Germinal center (tissue), 1 donor: ENCODE measurements around the gene MCFD2.

Experiments used
- DNase-seq: peaks from one replicate; pipeline ENCODE4 v3.0.0; 2012; ENCODE audit warnings: mixed read lengths, low spot score

Gene MCFD2

DNA sequence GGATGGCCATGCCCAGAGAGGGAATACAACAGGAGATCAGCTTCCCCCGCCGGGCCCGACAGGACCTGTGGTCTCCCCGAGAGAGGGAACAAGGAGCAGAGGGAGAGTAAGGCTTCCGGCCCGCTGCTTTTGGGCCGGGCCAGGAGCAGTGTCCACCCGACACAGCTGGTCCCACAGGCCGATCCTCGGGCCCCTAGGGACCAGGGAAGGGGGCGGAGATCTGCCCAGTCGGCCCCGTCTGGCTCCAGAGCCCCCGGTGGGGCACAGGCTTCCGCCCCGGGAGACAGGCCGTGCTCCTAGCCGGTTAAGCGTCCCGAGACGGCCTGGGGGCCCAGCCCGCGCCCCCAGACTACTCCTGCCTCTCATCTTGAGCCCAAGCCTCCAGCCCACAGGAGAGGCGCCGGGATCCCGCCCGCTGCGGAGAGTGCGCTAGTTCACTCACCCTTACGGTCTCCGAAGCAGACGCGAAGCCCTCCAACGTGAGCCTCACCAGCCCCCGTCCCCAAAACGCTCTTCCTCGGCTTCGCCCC lies at the start of gene MCFD2:
Gene MCFD2, minus strand, starts transcription at position 526 of the 530 bp plus-strand sequence. CDS start 6,635 bp downstream, outside the sequence.
- peak; percentile 60 for DNase-seq

DNA sequence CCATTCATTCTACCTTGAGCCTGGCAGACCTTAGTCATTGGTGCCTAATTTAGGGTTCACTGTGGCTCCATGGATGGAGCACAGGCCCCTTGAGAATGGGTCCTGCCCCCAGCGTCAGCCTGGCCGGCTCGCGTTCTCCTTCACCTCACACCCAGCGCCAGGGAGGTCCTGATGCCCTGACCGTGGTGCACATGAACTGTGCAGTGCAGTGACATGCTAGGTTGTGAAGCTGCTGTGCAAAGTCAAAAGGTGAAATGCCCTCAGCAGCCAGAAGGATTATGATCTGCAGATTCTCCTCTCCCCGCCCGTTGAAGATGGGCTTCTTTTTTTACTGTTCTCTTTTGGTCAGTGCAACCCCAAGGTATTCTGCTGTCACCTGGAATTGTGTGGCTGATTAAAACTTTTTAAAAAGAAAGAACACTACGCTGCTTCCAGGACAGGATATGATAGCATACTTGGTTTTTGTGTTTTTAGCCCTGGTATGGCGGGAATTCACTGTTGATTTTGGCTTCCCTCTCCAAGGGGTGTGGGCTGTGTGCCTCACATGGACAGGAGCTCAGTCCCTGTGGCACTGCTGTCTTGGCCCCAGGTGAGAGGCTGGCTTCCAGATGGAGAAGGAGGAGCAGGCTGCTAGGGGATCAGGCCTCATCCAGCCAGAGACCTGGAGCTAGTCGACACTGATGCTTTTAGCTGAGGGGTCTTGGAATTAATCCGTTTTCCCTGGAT lies 49.4 kb upstream of the MCFD2 start:
- DNase-seq, result no peak

DNA sequence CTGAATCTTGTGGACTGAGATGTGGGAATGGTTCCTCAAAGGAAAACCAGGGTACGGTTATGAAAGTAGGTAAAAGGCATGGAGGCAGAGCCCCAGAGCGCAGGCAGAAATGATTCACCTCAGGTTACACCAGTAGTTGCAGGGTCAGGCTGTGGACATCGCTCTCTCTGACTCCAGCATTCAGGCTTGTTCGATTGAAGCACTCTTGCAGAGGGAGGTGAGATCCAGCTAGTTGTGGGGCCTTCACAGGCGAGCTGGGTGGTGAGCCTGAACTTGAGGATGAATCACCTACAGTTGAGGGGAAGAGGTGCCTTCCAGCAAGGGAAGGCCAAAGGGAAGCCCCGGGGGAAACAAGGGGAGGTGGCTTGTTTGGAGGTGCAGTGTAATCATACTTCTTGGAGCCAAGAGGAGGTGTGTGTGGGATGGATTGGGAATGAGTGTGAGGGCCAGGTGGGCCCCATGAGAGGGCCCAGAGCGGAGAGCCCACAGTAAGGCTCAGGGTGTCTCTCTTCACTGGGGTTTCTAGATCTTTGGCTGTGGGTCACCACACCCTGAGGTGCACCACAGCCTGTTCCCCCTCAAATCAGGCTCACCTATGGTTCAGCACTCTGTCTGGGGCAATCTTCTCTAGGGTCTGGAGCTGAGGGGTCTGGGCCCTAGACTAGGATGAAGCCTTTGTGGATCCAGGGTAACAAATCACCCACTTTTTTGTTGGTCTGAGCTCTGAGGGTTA lies 48.5 kb upstream of the MCFD2 start:
- no peak for DNase-seq

DNA sequence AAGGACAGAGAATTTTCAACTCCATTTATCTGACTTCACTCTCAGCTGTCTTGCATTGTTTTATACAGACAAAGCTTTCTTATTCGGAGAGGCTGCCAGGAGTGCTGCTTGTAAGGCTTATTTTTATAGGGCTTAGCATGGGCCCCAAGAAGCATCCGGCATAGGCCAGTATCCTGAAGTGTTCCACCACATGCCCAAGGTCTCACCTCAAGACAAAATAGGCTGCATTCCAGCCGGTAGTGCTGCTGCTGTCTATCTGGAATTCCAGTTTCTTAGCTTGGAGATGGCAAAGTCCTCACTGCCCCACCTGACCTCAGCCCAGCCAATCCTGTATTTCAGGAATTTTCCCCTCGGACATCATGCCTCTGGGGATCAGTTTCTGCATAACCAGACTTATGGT lies 47.6 kb upstream of the MCFD2 start:
- DNase-seq, result no peak

DNA sequence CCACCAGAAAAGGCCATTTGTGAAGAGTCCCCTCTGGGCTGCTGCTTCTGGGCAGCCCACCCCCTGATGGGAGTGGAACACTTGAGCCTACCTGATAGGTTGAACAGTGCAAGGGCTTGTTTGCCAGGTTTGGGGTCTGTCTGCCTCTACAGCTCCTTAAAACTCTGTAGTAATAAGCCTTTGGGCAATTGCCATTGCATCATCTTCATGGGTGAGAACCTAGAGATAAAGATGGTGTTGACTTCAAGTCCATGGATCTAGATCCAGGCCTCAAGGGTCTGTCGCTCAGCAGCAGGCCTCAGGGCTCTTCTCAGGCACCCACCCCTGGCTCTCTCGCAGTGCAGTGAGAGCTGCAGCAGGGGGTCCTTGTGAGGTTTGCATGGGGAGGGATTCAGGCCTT lies 47.1 kb upstream of the MCFD2 start:
- DNase-seq, result no peak

DNA sequence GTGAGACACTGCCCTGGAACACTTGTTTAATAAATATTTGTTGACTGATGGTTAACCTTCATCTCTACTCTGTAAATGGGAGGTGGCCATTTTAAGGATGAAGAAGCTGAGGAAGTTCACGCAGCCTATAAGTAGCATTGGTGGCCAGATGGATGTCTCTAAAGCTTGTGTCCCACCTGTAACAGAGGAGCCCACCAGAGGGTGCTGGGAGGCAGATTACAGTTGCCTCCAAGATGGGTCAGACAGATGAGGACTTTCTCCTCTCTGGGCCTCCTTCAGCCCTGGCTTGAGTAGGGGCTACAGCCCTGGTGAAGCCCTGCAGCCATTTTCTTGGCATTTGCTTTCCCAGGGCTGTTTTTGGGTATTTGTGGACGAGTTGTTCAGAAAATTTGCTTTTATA lies 45.0 kb upstream of the MCFD2 start:
- DNase-seq, result no peak

DNA sequence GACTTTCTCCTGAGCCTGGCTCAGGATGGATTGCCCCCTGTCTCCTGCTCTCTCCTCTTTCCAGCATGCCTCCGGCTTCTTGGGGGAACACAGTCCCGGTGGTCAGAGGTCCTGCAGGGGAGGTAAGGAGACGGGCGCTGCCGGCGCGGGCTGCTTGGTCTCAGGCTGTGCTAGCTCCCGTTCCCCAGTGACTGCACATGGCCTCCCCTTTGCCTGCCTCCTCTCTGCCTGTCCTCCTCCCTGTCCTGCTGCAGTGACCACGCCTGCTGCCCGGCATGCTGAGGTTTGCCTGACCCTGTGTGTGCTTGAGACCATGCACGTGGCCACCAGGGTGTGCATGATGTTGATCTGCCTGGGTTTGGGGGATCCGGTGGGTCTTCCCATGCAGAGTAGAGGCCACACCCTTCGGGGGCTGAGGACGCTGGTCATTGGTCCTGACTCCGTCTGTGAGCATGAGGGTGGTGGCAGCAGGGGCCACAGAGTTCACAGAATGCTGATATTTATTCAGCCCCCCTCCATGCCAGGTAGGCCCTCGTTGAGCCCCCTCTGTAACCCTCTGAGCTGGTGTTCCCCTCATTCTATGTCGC lies 42.9 kb upstream of the MCFD2 start:
- no peak for DNase-seq

DNA sequence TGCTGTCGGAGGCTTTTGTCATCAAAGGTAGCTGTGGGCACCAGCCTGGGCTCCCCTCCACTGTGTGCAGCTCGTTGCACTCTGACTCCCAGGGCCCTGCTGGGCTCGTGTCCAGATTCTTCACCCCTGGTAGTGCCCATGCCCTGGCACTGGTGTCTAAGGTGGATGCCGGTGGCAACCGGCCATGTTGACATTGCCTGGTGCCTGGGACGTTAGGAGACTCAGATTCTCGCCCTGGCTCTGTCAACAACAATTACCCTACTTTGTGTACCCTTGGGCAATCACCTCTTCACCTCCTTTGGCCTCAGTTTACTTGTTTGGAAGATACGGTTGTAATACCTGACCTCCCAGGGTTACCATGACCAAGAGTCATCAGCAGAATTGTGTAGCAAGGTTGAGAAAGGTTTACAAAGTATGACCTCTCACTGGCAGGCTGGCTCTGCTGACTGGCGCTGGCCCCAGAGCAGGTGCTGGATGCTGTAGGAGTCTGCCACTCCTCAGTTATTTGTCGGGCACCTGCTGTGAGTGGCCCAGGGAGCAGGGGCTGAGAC lies 41.5 kb upstream of the MCFD2 start:
- DNase-seq, result no peak

DNA sequence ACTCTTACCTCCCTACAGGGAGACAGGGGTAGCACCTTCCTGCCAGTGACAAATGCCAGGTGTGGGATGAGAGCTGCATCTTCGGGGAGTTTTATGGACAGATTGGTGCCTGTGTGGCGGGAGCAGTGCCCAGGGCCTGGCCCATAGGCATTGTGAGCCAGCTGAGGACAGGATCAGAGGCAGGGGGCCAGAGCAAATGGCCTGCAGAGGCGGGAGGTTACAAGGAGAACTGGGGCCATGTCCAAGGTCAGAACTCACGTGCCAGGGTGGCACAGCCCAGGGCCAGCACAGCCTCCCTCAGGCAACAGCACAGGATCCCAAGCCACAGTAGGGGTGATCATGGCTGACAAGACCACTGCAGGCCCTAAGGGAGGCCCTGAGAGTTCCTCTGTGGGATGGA lies 40.2 kb upstream of the MCFD2 start:
- DNase-seq, result no peak

DNA sequence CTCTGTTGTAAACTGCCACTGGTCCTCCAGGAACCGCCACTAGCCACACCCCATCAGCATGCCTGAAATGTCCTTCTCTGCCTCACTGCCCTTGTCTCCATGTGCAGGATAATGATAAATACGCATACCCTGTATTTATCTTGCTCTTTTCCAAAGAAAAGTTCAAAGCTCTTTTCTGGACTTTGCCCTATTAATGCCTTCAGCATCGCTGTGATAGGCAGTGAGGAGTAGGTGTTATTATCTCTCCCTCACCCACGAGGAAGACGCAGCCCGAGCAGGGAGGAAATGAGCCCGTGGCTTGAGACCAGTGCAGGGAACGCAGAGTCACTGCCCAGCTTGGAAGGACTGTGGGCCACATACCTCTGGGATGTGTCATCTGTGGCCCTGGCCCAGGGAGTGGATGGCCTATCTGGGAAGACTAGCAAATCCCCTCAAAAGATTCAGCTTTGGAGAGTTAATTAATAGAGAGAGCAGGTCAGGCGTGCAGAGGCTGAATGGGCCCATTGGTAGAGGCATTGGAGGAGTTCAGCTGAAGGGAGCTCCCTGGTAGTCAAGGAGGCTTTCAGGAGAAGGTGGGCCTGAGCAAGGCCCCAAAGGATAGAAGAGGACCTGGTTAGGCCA lies 39.5 kb upstream of the MCFD2 start:
- no peak for DNase-seq

DNA sequence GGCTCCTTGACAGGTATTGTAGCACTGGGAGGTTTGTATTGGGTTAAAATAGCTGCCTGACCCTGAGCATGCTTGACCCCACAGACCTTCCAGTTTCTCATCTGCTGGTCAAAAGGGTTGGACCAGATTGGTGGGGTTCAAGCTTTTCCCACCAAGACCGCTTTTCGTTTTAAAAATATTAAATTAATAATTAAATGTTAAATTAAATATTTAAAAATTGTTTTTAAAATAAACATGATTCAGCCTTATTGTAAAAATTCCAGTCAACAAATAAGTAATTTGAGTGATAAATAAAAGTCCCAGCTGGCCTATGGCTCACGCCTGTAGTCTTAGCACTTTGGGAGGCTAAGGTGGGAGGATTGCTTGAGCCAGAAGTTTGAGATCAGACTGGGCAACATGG lies 36.6 kb upstream of the MCFD2 start:
- DNase-seq, result no peak

DNA sequence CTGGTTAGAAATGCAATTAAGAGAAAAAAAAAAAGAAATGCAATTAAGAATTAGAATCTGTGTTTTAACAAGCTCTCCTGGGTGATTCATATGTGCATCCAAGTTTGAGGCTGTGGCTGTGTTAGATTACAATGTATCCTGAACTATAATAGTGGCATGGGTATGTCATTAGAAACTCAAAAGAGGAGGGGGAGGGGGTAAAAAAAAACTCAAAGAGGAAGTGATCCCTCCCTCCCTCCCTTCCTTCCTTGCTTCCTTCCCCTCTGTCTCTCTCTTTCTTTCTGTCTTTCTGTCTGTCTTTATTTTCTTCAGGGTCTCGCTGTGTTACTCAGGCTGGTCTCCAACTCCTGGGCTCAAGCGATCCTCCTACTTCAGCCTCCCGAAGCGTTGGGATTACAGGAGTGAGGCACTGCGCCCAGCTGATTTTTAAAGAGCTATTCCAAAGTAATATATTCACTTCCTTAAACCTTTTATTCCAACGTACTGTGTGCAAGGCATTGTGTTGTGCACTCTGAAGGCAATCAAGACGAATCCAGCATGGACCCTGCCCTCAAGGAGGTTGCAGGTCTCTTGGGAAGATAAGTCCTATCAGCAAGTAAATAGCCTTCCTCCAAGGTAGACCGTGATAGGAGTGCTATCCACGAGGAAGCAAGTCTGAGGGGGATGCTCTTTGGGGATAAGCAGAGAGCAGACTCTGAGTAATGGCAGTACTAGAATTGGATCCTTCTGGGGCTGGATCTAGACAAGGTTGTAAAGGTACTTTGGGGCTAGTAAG lies 35.9 kb upstream of the MCFD2 start:
- DNase-seq, result no peak

DNA sequence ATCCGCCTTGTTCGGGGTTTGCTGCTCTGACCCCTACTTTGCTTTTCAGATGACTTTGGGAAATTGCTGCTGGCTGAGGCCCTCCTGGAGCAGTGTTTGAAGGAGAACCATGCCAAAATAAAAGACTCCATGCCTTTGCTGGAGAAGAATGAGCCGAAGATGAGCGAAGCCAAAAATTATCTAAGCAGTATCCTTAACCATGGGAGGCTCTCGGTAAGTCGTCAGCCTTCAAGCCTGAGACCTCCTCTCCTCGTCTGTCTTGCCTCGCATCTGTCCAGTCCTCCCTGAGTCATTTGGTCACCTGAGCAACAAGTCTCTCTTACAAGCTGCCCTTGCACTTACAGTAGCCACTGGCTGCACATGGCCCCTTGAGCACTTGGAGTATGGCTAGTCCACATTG lies 34.7 kb upstream of the MCFD2 start:
- DNase-seq, result no peak

DNA sequence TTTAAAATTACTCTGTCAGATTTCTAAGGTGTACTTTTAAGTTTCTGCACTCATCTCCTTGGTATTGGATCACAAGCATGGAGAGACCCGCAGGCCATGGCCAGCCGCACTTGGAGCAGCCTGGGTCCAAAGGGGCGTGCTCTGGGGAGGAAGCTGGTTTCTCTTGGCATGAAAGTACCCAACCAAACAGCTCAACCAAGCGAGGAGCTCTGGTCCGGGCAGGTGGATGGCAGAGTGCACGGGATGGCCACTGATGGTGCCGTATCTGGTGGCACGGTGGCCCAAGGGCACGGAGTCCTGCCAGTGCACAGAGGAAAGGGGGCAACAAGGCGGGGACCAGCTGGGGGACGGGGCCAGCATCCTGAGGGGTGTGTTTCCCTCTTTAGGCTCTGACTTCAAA lies 32.2 kb upstream of the MCFD2 start:
- DNase-seq, result no peak

DNA sequence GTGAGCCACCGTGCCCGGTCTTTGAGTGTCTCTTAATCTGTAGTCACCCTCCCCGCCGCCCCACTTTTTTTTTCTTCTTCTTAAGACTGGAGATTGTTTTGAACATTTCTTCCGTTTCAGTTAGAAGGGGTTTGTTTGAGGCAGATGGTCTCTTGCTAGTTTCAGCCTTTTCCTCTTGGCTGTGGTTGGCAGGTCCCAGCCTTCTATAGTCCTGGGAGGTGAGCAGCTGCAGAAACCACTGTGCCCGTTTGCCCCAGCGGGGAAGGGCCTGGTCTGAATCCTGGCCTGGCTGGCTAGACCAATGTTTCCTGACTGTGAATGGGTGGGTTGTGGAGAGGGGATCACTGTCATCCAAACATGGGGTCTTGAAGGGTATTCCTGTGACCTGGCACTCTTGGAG lies 30.1 kb upstream of the MCFD2 start:
- no peak for DNase-seq

DNA sequence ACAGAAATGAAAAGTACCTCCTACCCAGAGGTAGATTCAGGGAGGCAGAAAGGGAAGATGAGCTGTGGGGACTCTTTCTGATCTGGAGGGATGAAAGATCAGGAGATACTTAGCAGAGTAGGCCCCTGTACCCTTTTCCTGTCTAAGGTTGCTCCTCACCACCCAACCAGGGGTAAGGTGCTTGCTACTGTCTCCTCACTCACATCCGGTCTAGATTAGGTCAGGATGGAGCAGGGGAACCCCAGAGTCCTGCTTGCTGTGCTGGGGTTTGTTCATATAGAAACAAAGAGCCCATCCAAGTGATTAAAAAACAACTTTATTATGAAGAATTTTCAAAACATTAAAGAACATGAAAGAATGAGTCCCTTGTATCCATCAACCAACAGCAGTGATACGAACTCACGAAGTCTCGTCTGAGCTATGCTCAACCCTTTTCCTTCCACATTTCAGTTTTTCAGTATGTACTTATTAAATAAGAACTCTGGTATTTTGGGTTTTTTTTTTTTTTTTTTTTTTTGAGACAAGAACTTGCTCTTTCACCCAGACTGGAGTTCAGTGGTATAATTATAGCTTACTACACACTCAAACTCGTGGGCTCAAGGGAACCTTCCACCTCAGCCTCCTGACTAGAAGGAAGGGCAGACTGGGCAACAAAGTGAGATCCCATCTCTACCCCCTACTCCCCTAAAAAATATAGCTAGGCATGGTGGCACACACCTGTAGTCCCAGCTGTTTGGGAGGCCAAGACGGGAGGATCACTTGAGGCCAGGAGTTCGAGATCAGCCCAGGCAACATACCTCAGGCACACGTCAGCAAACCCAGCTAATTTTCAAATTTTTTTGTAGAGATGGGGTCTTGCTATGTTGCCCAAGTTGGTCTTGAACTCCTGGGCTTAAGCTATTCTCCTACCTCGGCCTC lies 28.5 kb upstream of the MCFD2 start:
- DNase-seq, result peak; percentile 50

DNA sequence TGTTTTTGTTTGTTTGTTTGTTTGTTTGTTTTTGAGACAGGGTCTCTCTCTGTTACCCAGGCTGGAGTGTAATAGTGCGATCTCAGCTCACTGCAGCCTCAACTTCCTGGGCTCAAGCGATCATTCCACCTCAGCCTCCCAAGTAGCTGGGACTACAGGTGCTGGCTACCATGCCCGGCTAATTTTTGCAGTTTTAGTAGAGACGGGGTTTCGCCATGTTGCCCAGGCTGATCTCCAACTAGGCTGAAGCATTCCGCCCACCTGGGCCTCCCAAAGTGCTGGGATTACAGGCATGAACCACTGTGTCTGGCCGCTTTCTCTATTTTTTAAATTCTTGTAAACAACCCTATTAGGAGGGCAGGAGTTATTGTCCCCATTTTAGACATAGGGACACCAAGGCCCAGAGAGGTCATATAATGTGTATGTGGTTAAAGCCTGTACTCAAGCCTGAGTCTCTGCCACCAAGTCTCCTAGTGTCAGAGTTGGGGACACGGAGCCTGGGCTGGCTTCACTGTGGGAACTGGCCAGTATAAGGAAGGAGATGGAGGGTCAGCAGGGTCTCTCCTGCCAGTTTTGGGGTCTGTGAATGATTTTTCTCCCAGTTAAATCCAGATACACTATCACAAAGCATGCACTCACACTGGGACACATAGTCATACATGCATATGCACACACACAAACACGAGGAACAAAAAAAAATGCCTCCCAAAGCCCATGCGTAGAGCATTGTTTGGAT lies 27.5 kb upstream of the MCFD2 start:
- no peak for DNase-seq

DNA sequence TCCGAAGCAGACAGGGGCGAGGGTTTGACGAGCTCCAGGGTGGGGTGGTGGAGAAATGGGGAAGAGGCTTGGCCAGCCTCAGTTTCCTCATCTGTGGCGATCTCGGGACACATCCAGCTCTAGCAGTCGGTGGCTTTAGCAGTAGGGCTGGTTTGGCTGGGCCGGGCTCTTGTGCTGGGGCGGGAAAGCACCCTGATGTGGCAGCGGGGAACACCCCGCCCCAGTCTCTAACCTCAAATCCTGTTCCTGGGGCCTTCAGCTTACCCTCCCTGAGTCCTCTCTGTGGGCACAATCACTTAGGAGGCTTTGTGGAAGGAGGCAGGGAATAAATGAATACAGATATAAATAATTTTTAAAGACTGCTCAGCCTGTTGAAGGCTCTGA lies 26.5 kb upstream of the MCFD2 start:
- peak; percentile 68 for DNase-seq

DNA sequence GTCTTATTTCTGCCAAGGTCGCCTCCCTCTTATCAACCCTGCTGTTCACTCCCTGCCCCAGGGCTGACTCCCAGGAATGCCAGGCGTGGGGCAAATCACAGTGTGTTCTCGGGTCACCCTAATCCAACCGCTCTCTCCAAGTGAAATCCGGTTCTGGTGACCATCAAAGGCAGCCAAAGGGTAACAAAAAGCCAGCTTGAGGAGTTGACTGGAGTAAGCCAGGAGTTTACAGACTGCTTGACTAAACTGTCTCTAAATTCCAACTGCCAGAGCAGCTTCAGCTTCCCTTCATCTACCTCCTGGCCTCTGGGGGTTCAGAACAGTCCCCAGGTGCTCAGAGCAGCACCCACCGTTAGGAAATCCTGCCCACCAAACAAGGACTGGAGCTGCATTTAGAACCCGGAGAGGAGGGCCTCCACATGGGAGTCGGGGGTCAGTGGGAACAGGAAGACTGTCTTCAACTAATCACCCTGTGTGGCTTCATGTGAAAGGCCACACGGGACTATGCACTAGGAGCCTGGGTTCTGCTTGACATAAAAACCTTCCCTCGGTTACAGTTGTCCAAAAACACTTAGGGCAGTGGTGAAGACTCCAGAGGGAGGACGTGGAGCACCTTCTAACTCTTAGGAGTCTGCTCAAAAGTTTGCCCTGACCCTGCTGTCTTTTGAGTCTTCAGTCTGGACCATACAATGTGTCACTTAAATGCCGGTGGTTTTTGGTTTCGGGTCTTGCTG lies 24.2 kb upstream of the MCFD2 start:
- no peak for DNase-seq
